Endothelial cell of umbilical vein (primary cell): ENCODE results near the gene IL3. TPM values are rescaled to one million over a fixed set of nuclear protein-coding genes. Genes with fewer than 3 reads are reported as not detected.

Source experiments
- BruUV-seq: library from RNA; stranded (reverse); fragments of 400-500 nt; replicated peaks from 2 replicates; lab custom pipeline; 2021; lab: Mats Ljungman, UMichigan
- CTCF ChIA-PET: fragments of 300-600, 350-600 bp; sonication (Branson Sonifier 250); formaldehyde crosslinking; loops from one replicate; lab custom pipeline; 2021; ENCODE audit warnings: antibody characterized with exemption, inconsistent platforms; lab: Charles Lee
- POLR2A ChIA-PET: fragments of 300-600, 350-600 bp; sonication (Branson Sonifier 250); formaldehyde crosslinking; loops from one replicate; lab custom pipeline; 2021; ENCODE audit warnings: antibody characterized with exemption, inconsistent platforms; lab: Charles Lee
- DNase-seq: peaks from one replicate; pipeline ENCODE4 v3.0.0-alpha.2; 2011; ENCODE audit warnings: low read depth, low spot score
- FAIRE-seq: peaks from 2 replicates; lab custom pipeline; 2011; peaks lifted over from hg19 to GRCh38; lab: Jason Lieb, UNC
- H2AFZ ChIP-seq: 2 replicates; pipeline ENCODE4 v1.6.0; 2012; ENCODE audit warnings: low read depth, low read length, control low read depth, inconsistent platforms
- H3K27ac ChIP-seq: 2 replicates; pipeline ENCODE4 v1.5.1; 2011; ENCODE audit warnings: low read depth, mild to moderate bottlenecking, control low read depth, low read length, moderate library complexity; ENCODE audit not compliant: insufficient read depth
- H3K27me3 ChIP-seq, 2 experiments: 2 replicates each; pipeline versions ENCODE4 v1.6.0 to v1.6.1; 2011; ENCODE audit warnings: low read length in 2 of 2, mixed read lengths in 1 of 2; ENCODE audit not compliant: control insufficient read depth in 2 of 2, insufficient read depth in 2 of 2
- H3K36me3 ChIP-seq, 2 experiments: 2 replicates in 1 of 2; 3 replicates in 1 of 2; pipeline ENCODE4 v1.5.1; 2011; ENCODE audit warnings: low read length in 2 of 2, mild to moderate bottlenecking in 1 of 2, moderate library complexity in 1 of 2; ENCODE audit not compliant: control insufficient read depth in 2 of 2, insufficient read depth in 2 of 2; ENCODE audit errors: extremely low read depth in 1 of 2
- H3K4me1 ChIP-seq: 3 replicates; pipeline ENCODE4 v1.5.1; 2011; ENCODE audit warnings: mild to moderate bottlenecking, low read length; ENCODE audit not compliant: control insufficient read depth, insufficient read depth; ENCODE audit errors: extremely low read depth
- H3K4me2 ChIP-seq: 2 replicates; pipeline ENCODE4 v1.6.1; 2011; ENCODE audit warnings: low read length, control low read depth, mixed read lengths; ENCODE audit not compliant: insufficient read depth
- H3K4me3 ChIP-seq, 3 experiments: fragments of 200-600 bp in 1 of 3; sonication (generic), shearing (Covaris generic) in 1 of 3; replicated peaks in 1 of 3; 2 replicates each; pipeline ENCODE4 v1.5.1; 2011 to 2016; ENCODE audit warnings: control low read depth in 3 of 3, low read length in 3 of 3, mild to moderate bottlenecking in 2 of 3, inconsistent platforms in 1 of 3, low read depth in 1 of 3, moderate library complexity in 1 of 3; ENCODE audit not compliant: insufficient read depth in 1 of 3
- H3K79me2 ChIP-seq: 2 replicates; pipeline ENCODE4 v1.6.0; 2012; ENCODE audit warnings: low read length, inconsistent platforms; ENCODE audit not compliant: control insufficient read depth, insufficient read depth
- H3K9ac ChIP-seq: replicated peaks from 2 replicates; pipeline ENCODE3; 2011; ENCODE audit warnings: low read length, control low read depth; ENCODE audit not compliant: insufficient read depth; ENCODE audit errors: extremely low read depth
- H3K9me1 ChIP-seq: replicated peaks from 3 replicates; pipeline ENCODE4 v1.6.0; 2011; ENCODE audit warnings: mild to moderate bottlenecking, low read length; ENCODE audit not compliant: control insufficient read depth, insufficient read depth; ENCODE audit errors: extremely low read depth
- H3K9me3 ChIP-seq: replicated peaks from 2 replicates; pipeline ENCODE4 v1.5.1; 2012; ENCODE audit warnings: low read length, inconsistent platforms; ENCODE audit not compliant: control insufficient read depth, insufficient read depth
- H4K20me1 ChIP-seq: replicated peaks from 2 replicates; pipeline ENCODE3; 2011; ENCODE audit warnings: mild to moderate bottlenecking, low read length; ENCODE audit not compliant: control insufficient read depth, insufficient read depth; ENCODE audit errors: extremely low read depth
- CTCF ChIP-seq, 2 donors: IDR thresholded peaks; 1 replicate in 1 of 2; 2 replicates in 1 of 2; pipeline ENCODE4 v1.5.1; 2011; ENCODE audit warnings: low read length in 2 of 2, mild to moderate bottlenecking in 2 of 2, moderate library complexity in 2 of 2, control low read depth in 1 of 2, inconsistent platforms in 1 of 2, low read depth in 1 of 2; ENCODE audit not compliant: insufficient read depth in 1 of 2; ENCODE audit errors: extremely low read depth in 1 of 2
- EZH2 ChIP-seq: IDR thresholded peaks from 2 replicates; pipeline ENCODE4 v1.6.1; 2012; ENCODE audit warnings: borderline replicate concordance, low read depth, mild to moderate bottlenecking, moderate library complexity, low read length, inconsistent platforms; ENCODE audit not compliant: severe bottlenecking
- FOS ChIP-seq: IDR thresholded peaks from 2 replicates; pipeline ENCODE4 v1.6.1; 2011; ENCODE audit warnings: mild to moderate bottlenecking, low read length, moderate library complexity, borderline replicate concordance; ENCODE audit not compliant: insufficient read depth
- GATA2 ChIP-seq: IDR thresholded peaks from 2 replicates; pipeline ENCODE4 v1.7.0; 2011; ENCODE audit warnings: low read depth, mild to moderate bottlenecking, moderate library complexity, mixed read lengths, low read length; ENCODE audit not compliant: insufficient read length, insufficient read depth
- JUN ChIP-seq: IDR thresholded peaks from 2 replicates; pipeline ENCODE4 v1.6.1; 2011; ENCODE audit warnings: borderline replicate concordance, low read depth; ENCODE audit not compliant: insufficient read length, insufficient read depth
- MAX ChIP-seq: IDR thresholded peaks from 2 replicates; pipeline ENCODE4 v1.6.1; 2011; ENCODE audit not compliant: insufficient read depth, insufficient read length
- MYC ChIP-seq: IDR thresholded peaks from one replicate; pipeline ENCODE4 v1.6.1; 2011; ENCODE audit warnings: mild to moderate bottlenecking, low read depth, low read length
- POLR2A ChIP-seq: IDR thresholded peaks from 2 replicates; pipeline ENCODE4 v1.6.1; 2012; ENCODE audit warnings: low read depth, mild to moderate bottlenecking, control low read depth, low read length
- POLR2AphosphoS5 ChIP-seq: IDR thresholded peaks from 2 replicates; pipeline ENCODE4 v1.6.1; 2012; ENCODE audit warnings: low read depth, mild to moderate bottlenecking, control low read depth, low read length, moderate library complexity; ENCODE audit not compliant: insufficient read depth
- dilution Hi-C: fragments of 300-500 bp; cut with MboI; formaldehyde crosslinking; loops from one replicate; pipeline ENCODE4 v1.15.0; 2019; ENCODE audit warnings: low sequenced_read_pairs; ENCODE audit not compliant: extremely low pct_ligation_motif_present
- intact Hi-C: fragments of 100-400 bp; cut with micrococcal nuclease; formaldehyde crosslinking; loops from one replicate; pipeline ENCODE4 v1.10.0; 2022
- polyA plus RNA-seq, 4 experiments: library from polyadenylated mRNA; depleted of rRNA in 3 of 4; stranded (reverse) in 3 of 4; unstranded in 1 of 4; fragments of >200 nt; gene quantifications; 2 replicates each; pipeline versions ENCODE4 v1.2.1 to v1.2.3, GENCODE V29; 2011 to 2012; ENCODE audit warnings: missing spikeins in 1 of 4
- total RNA-seq: library from RNA; stranded (reverse); gene quantifications from 2 replicates; pipeline ENCODE4 v1.2.3, GENCODE V29; 2021

IL3 gene
- total and polyA plus RNA-seq, 2 donors (not counting 3 experiments of a cell fraction or from before 2014, with no cell fraction given): not detected

GRCh38 chr5:132055808-132056609 lies 4.4 kb upstream of the IL3 start:
- no peak overlapping the region for H3K27ac ChIP-seq
- no peaks in the 10 kb centered on the region for H3K4me1 ChIP-seq
- no peaks in the 10 kb centered on the region for H3K36me3 ChIP-seq
- no peaks in the 10 kb centered on the region for H3K9me3 ChIP-seq
- dilution Hi-C loops: no loop called here
- peaks cover 0 to 1% of the 10 kb centered on the region in 2 experiments for H3K27me3 ChIP-seq
- no TSS peak for BruUV-seq
- no peak overlapping the region for H3K4me2 ChIP-seq
- H2AFZ ChIP-seq: no peak overlapping the region
- no peaks in the 10 kb centered on the region for H4K20me1 ChIP-seq
- H3K9me1 ChIP-seq: no peaks in the 10 kb centered on the region
- intact Hi-C loops: no loop called here
- DNase-seq: no peak
- no peak for FAIRE-seq
- ChIA-PET CTCF (interaction anchor here (1.9 kb wide), 1 partner anchor 7 kb away, joined by 4 read pairs; no protein-coding TSS in a partner anchor), POLR2A (no interaction called here)
- H3K9ac ChIP-seq: no peak overlapping the region
- no peaks in the 10 kb centered on the region for H3K79me2 ChIP-seq
- TF ChIP-seq POLR2A (no peak), EZH2 (no peak), MYC (no peak), GATA2 (peak; percentile 25)
- H3K4me3 ChIP-seq: no peak overlapping the region

DNA sequence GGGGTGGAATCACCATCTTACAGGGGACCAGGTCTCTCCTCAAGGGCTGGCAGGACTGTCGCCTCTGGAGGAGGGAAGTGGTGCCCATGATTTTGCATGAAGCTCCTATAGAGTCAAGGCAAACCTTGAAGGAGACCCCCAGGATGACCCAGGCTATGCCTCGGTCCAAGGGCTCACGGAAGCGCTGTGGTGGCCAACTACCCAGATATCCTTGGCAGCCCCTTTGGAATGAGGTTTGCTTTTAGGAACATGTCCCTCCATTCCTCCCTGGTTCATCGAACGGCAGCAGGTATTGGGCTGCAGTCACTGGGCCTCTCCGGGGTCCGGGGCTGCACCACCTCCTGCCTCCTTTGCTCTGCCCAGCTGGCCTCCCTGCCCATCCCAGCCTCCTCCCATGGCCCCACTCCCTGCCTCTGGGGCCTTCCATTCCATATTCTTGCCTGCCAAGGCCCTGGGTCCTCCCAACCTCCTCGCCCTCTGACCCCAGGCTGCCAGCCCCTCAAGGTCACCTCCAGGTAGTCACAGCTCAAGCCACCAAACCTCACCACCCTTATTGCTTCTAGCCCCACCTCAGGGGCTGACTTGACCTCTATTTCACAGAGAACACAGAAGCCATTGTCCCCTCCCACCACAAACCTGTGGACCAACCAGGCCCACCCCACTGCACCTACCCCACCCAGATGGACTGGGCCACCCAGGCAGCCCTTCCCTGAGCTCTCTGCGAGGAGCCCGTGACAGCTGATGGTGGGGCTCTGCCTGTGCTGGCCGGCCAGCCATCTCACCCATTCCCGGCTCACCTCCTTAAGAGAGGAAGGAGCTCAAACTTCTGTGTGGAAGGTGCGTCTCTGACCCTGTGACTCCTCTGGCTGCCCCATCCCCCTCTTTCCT lies 3.6 kb upstream of the IL3 start:
- H2AFZ ChIP-seq: no peak overlapping the region
- no peaks in the 10 kb centered on the region for H3K9me3 ChIP-seq
- H3K9me1 ChIP-seq: no peaks in the 10 kb centered on the region
- FAIRE-seq (no peak), DNase-seq (no peak)
- H3K79me2 ChIP-seq: no peaks in the 10 kb centered on the region
- H4K20me1 ChIP-seq: no peaks in the 10 kb centered on the region
- intact Hi-C loops (no loop called here), dilution Hi-C loops (no loop called here)
- CTCF ChIA-PET: interaction anchor here (0.9 to 1.1 kb wide), 2 partner anchors 9 to 468 kb away, joined by 4 to 5 read pairs; no protein-coding TSS in a partner anchor
- no TSS peak for BruUV-seq
- POLR2A ChIA-PET: no interaction called here
- TF ChIP-seq MYC: no peak
- TF ChIP-seq CTCF (IDR thresholded peaks at IDR 0.05; ENCODE audit: extremely low read depth in 1 of 2, insufficient read depth in 1 of 2, low read depth in 1 of 2, low read length in 2 of 2): no peak
- no peak for TF ChIP-seq GATA2
- TF ChIP-seq POLR2A: no peak
- no peak for TF ChIP-seq FOS
- no peak for TF ChIP-seq JUN
- TF ChIP-seq MAX: no peak
- TF ChIP-seq EZH2: no peak
- no peak for TF ChIP-seq POLR2AphosphoS5
- no peaks in the 10 kb centered on the region for H3K36me3 ChIP-seq
- no peak overlapping the region for H3K4me2 ChIP-seq
- H3K27me3 ChIP-seq: peaks cover 0 to 1% of the 10 kb centered on the region in 2 experiments
- no peak overlapping the region for H3K4me3 ChIP-seq
- no peak overlapping the region for H3K27ac ChIP-seq
- H3K9ac ChIP-seq: no peak overlapping the region
- H3K4me1 ChIP-seq: no peaks in the 10 kb centered on the region
